GM12878 (cell line): ENCODE results near the gene EEF1G. TPM values are rescaled to one million over a fixed set of nuclear protein-coding genes. Genes with fewer than 3 reads are reported as not detected.

Source experiments
- ATAC-seq: fragments of 200-7000 bp; cut with Tn5 transposase; 3 replicates; pipeline ENCODE4 v1.9.1; 2020; ENCODE audit warnings: mild to moderate bottlenecking, moderate library complexity
- BruUV-seq: library from RNA; stranded (reverse); fragments of 400-500 nt; replicated peaks from 2 replicates; lab custom pipeline; 2021; lab: Mats Ljungman, UMichigan
- CTCF ChIA-PET: fragments of 300-600 bp; sonication (Branson Sonifier 250); formaldehyde crosslinking; extraction: SDS; loops from one replicate; lab custom pipeline; 2021; ENCODE audit warnings: inconsistent platforms; lab: Yijun Ruan, JAX
- POLR2A ChIA-PET: fragments of 350-600 bp; formaldehyde crosslinking; extraction: SDS; loops from one replicate; lab custom pipeline; 2021; ENCODE audit warnings: inconsistent platforms; lab: Charles Lee
- RAD21 ChIA-PET: fragments of 300-600 bp; sonication (Branson Sonifier 250); formaldehyde crosslinking; loops from one replicate; lab custom pipeline; 2023; ENCODE audit warnings: antibody characterized with exemption; ENCODE audit not compliant: unreplicated experiment; lab: Charles Lee
- SMC1A ChIA-PET: fragments of 300-600 bp; sonication (Branson Sonifier 250); formaldehyde crosslinking; loops from one replicate; lab custom pipeline; 2023; ENCODE audit not compliant: unreplicated experiment, uncharacterized antibody; lab: Charles Lee
- DNase-seq: peaks from one replicate; pipeline ENCODE4 v3.0.0-alpha.2; 2011; ENCODE audit warnings: low read depth, low spot score
- FAIRE-seq: peaks from 3 replicates; lab custom pipeline; 2011; peaks lifted over from hg19 to GRCh38; lab: Jason Lieb, UNC
- H2AFZ ChIP-seq: 2 replicates; pipeline ENCODE4 v1.6.0; 2011; ENCODE audit warnings: low read depth, low read length, control low read depth; ENCODE audit not compliant: control insufficient read depth
- H3K27ac ChIP-seq: 2 replicates; pipeline ENCODE4 v1.5.1; 2011; ENCODE audit warnings: control low read depth; ENCODE audit not compliant: control insufficient read depth, insufficient read depth
- H3K27me3 ChIP-seq, 2 experiments: replicated peaks in 1 of 2; 2 replicates each; pipeline versions ENCODE4 v1.6.0 to v1.6.1; 2011; ENCODE audit warnings: low read length in 1 of 2; ENCODE audit not compliant: control insufficient read depth in 2 of 2, insufficient read depth in 2 of 2
- H3K36me3 ChIP-seq, 2 experiments: 2 replicates each; pipeline ENCODE4 v1.5.1; 2011; ENCODE audit warnings: low read length in 1 of 2; ENCODE audit not compliant: control insufficient read depth in 2 of 2, insufficient read depth in 2 of 2
- H3K4me1 ChIP-seq: 2 replicates; pipeline ENCODE4 v1.6.1; 2011; ENCODE audit warnings: mild to moderate bottlenecking, low read length, moderate library complexity, mixed read lengths; ENCODE audit not compliant: control insufficient read depth, insufficient read depth
- H3K4me2 ChIP-seq: 2 replicates; pipeline ENCODE4 v1.6.0; 2011; ENCODE audit warnings: control low read depth; ENCODE audit not compliant: control insufficient read depth, insufficient read depth
- H3K4me3 ChIP-seq: fragments of 200-600 bp; sonication (generic); 2 replicates; pipeline ENCODE4 v1.5.1; 2016
- H3K79me2 ChIP-seq: 2 replicates; pipeline ENCODE4 v1.6.0; 2011; ENCODE audit warnings: low read length; ENCODE audit not compliant: control insufficient read depth, insufficient read depth
- H3K9ac ChIP-seq: 2 replicates; pipeline ENCODE4 v1.8.0; 2011; ENCODE audit warnings: low read length, control low read depth, mixed read lengths; ENCODE audit not compliant: control insufficient read depth, insufficient read depth
- H3K9me3 ChIP-seq: replicated peaks from 3 replicates; pipeline ENCODE4 v1.5.1; 2011; ENCODE audit warnings: mild to moderate bottlenecking, low read length; ENCODE audit not compliant: control insufficient read depth, insufficient read depth
- H4K20me1 ChIP-seq: 2 replicates; pipeline ENCODE4 v1.6.0; 2011; ENCODE audit not compliant: control insufficient read depth, insufficient read depth
- CBFB ChIP-seq: IDR thresholded peaks from 2 replicates; pipeline ENCODE4 v1.6.1; 2016; ENCODE audit warnings: antibody characterized with exemption, low read depth
- CEBPB ChIP-seq, 2 experiments: fragments of 150-350 bp in 1 of 2; IDR thresholded peaks; 2 replicates each; pipeline ENCODE4 v1.6.1; 2012 to 2014; ENCODE audit warnings: low read depth in 2 of 2, low read length in 2 of 2, borderline replicate concordance in 1 of 2, inconsistent platforms in 1 of 2
- CHD4 ChIP-seq: fragments of 200-600 bp; sonication (generic); IDR thresholded peaks from 2 replicates; pipeline ENCODE4 v1.6.1; 2016; ENCODE audit warnings: mild to moderate bottlenecking
- CREB1 ChIP-seq: IDR thresholded peaks from 2 replicates; pipeline ENCODE4 v1.6.1; 2012; ENCODE audit warnings: low read depth, mild to moderate bottlenecking, inconsistent platforms
- DPF2 ChIP-seq: fragments of 450-650 bp; IDR thresholded peaks from 2 replicates; pipeline ENCODE4 v1.6.1; 2017; ENCODE audit warnings: mild to moderate bottlenecking
- HDAC2 ChIP-seq: fragments of 200-600 bp; sonication (generic); IDR thresholded peaks from 2 replicates; pipeline ENCODE4 v1.6.1; 2017
- HDAC6 ChIP-seq: fragments of 200-600 bp; sonication (generic); IDR thresholded peaks from one replicate; pipeline ENCODE4 v1.8.0; 2017; ENCODE audit warnings: antibody characterized with exemption; ENCODE audit not compliant: unreplicated experiment
- IKZF1 ChIP-seq: fragments of 450-650 bp; conservative IDR thresholded peaks from 2 replicates; pipeline ENCODE4 v1.6.1; 2017; ENCODE audit warnings: antibody characterized with exemption, mild to moderate bottlenecking
- NFXL1 ChIP-seq: fragments of 450-650 bp; IDR thresholded peaks from 2 replicates; pipeline ENCODE4 v1.6.1; 2017; ENCODE audit warnings: antibody characterized with exemption, mild to moderate bottlenecking, borderline replicate concordance
- NR2C1 ChIP-seq: fragments of 450-650 bp; IDR thresholded peaks from 2 replicates; pipeline ENCODE4 v1.6.1; 2017; ENCODE audit warnings: antibody characterized with exemption, mild to moderate bottlenecking, moderate library complexity
- ZBTB11 ChIP-seq: fragments of 450-650 bp; formaldehyde crosslinking; IDR thresholded peaks from 2 replicates; pipeline ENCODE4 v1.5.0; 2022; ENCODE audit warnings: mild to moderate bottlenecking, missing genetic modification characterization
- ZNF592 ChIP-seq: fragments of 450-650 bp; IDR thresholded peaks from 2 replicates; pipeline ENCODE4 v1.6.1; 2017; ENCODE audit warnings: mild to moderate bottlenecking, moderate library complexity
- WGBS: methylation state at CpG from one replicate; pipeline ENCODE4 v1.1.6; 2016; ENCODE audit warnings: low lambda C conversion rate; ENCODE audit not compliant: insufficient replicate concordance, insufficient coverage; ENCODE audit errors: missing lambda C conversion rate; 5-methylcytosine and 5-hydroxymethylcytosine counted together
- in situ Hi-C: fragments of 300-500 bp; cut with MboI; formaldehyde crosslinking; loops from 9 replicates; pipeline ENCODE4 v1.14.3; 2018; ENCODE audit warnings: mixed read lengths
- intact Hi-C: fragments of 100-400 bp; cut with micrococcal nuclease; formaldehyde crosslinking; loops from one replicate; pipeline ENCODE4 v1.14.2; 2022; ENCODE audit not compliant: unreplicated experiment
- polyA plus RNA-seq, 11 experiments: library from polyadenylated mRNA; depleted of rRNA in 4 of 11; unstranded in 6 of 11; stranded (reverse) in 5 of 11; fragments of >200 nt; fragmentation: Nextera tagmentation in 4 of 11; fragmentation: Illumina TruSeq in 1 of 11; extraction: Ambion mirVana in 4 of 11; extraction: Trizol in 1 of 11; gene quantifications; 1 replicate in 1 of 11; 2 replicates in 10 of 11; pipeline versions ENCODE4 v1.2.1 to v1.2.3, GENCODE V29; 2011 to 2016; ENCODE audit warnings: inconsistent platforms in 2 of 11, missing spikeins in 2 of 11, low read depth in 1 of 11
- total RNA-seq, 4 experiments: library from RNA; depleted of rRNA in 3 of 4; stranded (reverse); fragments of >200 nt in 3 of 4; fragmentation: Illumina TruSeq in 1 of 4; extraction: Trizol in 1 of 4; gene quantifications; 2 replicates each; pipeline versions ENCODE4 v1.2.1 to v1.2.3, GENCODE V29; 2013 to 2021

Gene EEF1G
- total and polyA plus RNA-seq, 10 of the 15 experiments (the other 5 are each of a cell fraction or from before 2014, with no cell fraction given): 850 to 2,739 (median 2,277) TPM

GRCh38 chr11:62548545-62549335 lies 25.0 kb downstream of the EEF1G start (continued):
- TF ChIP-seq CREB1: no peak

- Histone ChIP-seq H3K9me3 (no peaks in the 10 kb centered on the region), H3K9ac (no peak overlapping the region), H3K36me3 (no peaks in the 10 kb centered on the region), H3K4me2 (no peak overlapping the region), H3K4me3 (no peak overlapping the region), H4K20me1 (no peaks in the 10 kb centered on the region; the same call in 1 of the 2 replicates), H3K4me1 (peaks cover 55% of the 10 kb centered on the region), H2AFZ (no peak overlapping the region), H3K79me2 (peaks cover 32% of the 10 kb centered on the region), H3K27ac (no peak overlapping the region), H3K27me3 (no peaks in the 10 kb centered on the region; a peak in 2 of 4 replicates)
- POLR2A ChIA-PET: interaction anchor here (10.3 kb wide), 1 partner anchor 8 kb away, joined by 188 read pairs; no protein-coding TSS in a partner anchor
- FAIRE-seq (no peak), ATAC-seq (no peak), DNase-seq (no peak)
- in situ Hi-C loops: no loop called here
- 74% methylated on average over 8 of the region's 8 CpGs for WGBS
- CTCF ChIA-PET: interaction anchor here (1.6 kb wide), 1 partner anchor 125 kb away, joined by 4 read pairs; no protein-coding TSS in a partner anchor
- SMC1A ChIA-PET: interaction anchor here (1.5 kb wide), 1 partner anchor 9 kb away, joined by 5 read pairs; no protein-coding TSS in a partner anchor
- intact Hi-C loops: no loop called here
- no TSS peak for BruUV-seq
- RAD21 ChIA-PET: interaction anchor here (1.0 to 9.1 kb wide), 2 partner anchors 8 to 123 kb away, joined by 4 to 313 read pairs; no protein-coding TSS in a partner anchor
- no peak for TF ChIP-seq NR2C1
- no peak for TF ChIP-seq CEBPB (IDR thresholded peaks at IDR 0.05; ENCODE audit: borderline replicate concordance in 1 of 2, low read depth in 2 of 2, low read length in 2 of 2)
- no peak for TF ChIP-seq HDAC2
- TF ChIP-seq CHD4: no peak
- TF ChIP-seq IKZF1: no peak
- no peak for TF ChIP-seq ZBTB11 (CRISPR knock-in tag)
- no peak for TF ChIP-seq DPF2
- no peak for TF ChIP-seq ZNF592
- no peak for TF ChIP-seq CBFB
- no peak for TF ChIP-seq NFXL1
- TF ChIP-seq HDAC6: no peak
These were observed 25.9 kb downstream of the EEF1G start for GRCh38 chr11:62547691-62548281.
